HCT116 (cell line): Measurements from ENCODE around the gene ABCC1.

Experiments used
- ATF3 ChIP-seq: IDR thresholded peaks from 2 replicates; pipeline ENCODE4 v1.6.1; 2012
- CEBPB ChIP-seq: IDR thresholded peaks from 2 replicates; pipeline ENCODE4 v1.6.1; 2012; ENCODE audit warnings: low read depth
- CTCF ChIP-seq, 3 experiments: fragments of 200-600 bp in 1 of 3; sonication (generic) in 1 of 3; IDR thresholded peaks in 2 of 3; conservative IDR thresholded peaks in 1 of 3; 2 replicates each; pipeline ENCODE4 v1.5.1; 2012 to 2017; ENCODE audit warnings: low read depth in 2 of 3, low read length in 2 of 3, antibody characterized with exemption in 1 of 3, borderline replicate concordance in 1 of 3, control low read depth in 1 of 3, mild to moderate bottlenecking in 1 of 3, mixed read lengths in 1 of 3, mixed run types in 1 of 3, moderate library complexity in 1 of 3; ENCODE audit not compliant: insufficient read depth in 1 of 3
- EZH2 ChIP-seq: fragments of 200-600 bp; sonication (generic); IDR thresholded peaks from 2 replicates; pipeline ENCODE4 v1.6.1; 2017; ENCODE audit warnings: antibody characterized with exemption, mixed run types
- JUND ChIP-seq: IDR thresholded peaks from 2 replicates; pipeline ENCODE4 v1.6.1; 2012
- POLR2A ChIP-seq: IDR thresholded peaks from 2 replicates; pipeline ENCODE4 v1.7.0; 2011; ENCODE audit warnings: borderline replicate concordance; ENCODE audit not compliant: insufficient read depth, insufficient read length; ENCODE audit errors: extremely low read depth
- POLR2AphosphoS5 ChIP-seq: IDR thresholded peaks from 2 replicates; pipeline ENCODE4 v1.6.1; 2011; ENCODE audit warnings: mild to moderate bottlenecking, low read depth, low read length, moderate library complexity
- SP1 ChIP-seq: IDR thresholded peaks from 2 replicates; pipeline ENCODE4 v1.6.1; 2012; ENCODE audit warnings: low read depth
- SRF ChIP-seq: IDR thresholded peaks from 2 replicates; pipeline ENCODE4 v1.6.1; 2012; ENCODE audit warnings: low read depth
- TCF7L2 ChIP-seq: IDR thresholded peaks from 2 replicates; pipeline ENCODE4 v1.7.0; 2011; ENCODE audit warnings: borderline replicate concordance, inconsistent platforms; ENCODE audit not compliant: insufficient read depth, insufficient read length; ENCODE audit errors: extremely low read depth
- YY1 ChIP-seq: IDR thresholded peaks from 2 replicates; pipeline ENCODE4 v1.6.1; 2011; ENCODE audit warnings: low read length, low read depth, moderate library complexity, mild to moderate bottlenecking; ENCODE audit not compliant: insufficient replicate concordance; ENCODE audit errors: extremely low read depth
- ZNF274 ChIP-seq: fragments of 200-500 bp; sonication (Bioruptor generic); IDR thresholded peaks from 2 replicates; pipeline ENCODE4 v1.6.1; 2014; ENCODE audit warnings: mild to moderate bottlenecking, low read depth, low read length, inconsistent platforms
- TF ChIP-seq, protein P1 (sequence below): IDR thresholded peaks from 2 replicates; pipeline ENCODE4 v1.6.1; 2012

GRCh38 chr16:15970202-15970601, 20.8 kb downstream of the ABCC1 start:
- TF ChIP-seq YY1: no peak
- no peak for TF ChIP-seq POLR2A
- no peak for TF ChIP-seq ZNF274
- no peak for TF ChIP-seq POLR2AphosphoS5
- TF ChIP-seq CTCF (IDR thresholded peaks at IDR 0.05 in 2 of 3, conservative IDR thresholded peaks at IDR 0.05 in 1 of 3; ENCODE audit: borderline replicate concordance in 1 of 3, insufficient read depth in 1 of 3, low read depth in 2 of 3, low read length in 2 of 3): no peak
- no peak for TF ChIP-seq CEBPB
- no peak for TF ChIP-seq EZH2
- TF ChIP-seq, protein P1, sequence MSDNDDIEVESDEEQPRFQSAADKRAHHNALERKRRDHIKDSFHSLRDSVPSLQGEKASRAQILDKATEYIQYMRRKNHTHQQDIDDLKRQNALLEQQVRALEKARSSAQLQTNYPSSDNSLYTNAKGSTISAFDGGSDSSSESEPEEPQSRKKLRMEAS: no peak
- no peak for TF ChIP-seq SP1
- no peak for TF ChIP-seq ATF3
- no peak for TF ChIP-seq JUND
- no peak for TF ChIP-seq TCF7L2
- no peak for TF ChIP-seq SRF
